Heart left ventricle (tissue), 13 donors: ENCODE measurements around the gene PEX7.

ENCODE experiments used
- CTCF ChIP-seq, 12 donors: fragments of 200-600 bp; sonication (generic) in 4 of 12; IDR thresholded peaks; one replicate each; pipeline versions ENCODE4 v1.5.0 to v1.8.0; 2018 to 2022; ENCODE audit warnings: antibody characterized with exemption in 12 of 12, mild to moderate bottlenecking in 5 of 12
- POLR2A ChIP-seq, 2 donors: fragments of 450-650 bp; IDR thresholded peaks; one replicate each; pipeline ENCODE4 v1.6.1; 2017; ENCODE audit warnings: antibody characterized with exemption in 2 of 2, mild to moderate bottlenecking in 2 of 2, moderate library complexity in 2 of 2
- donor health status: ischemic (EF 13 %, LVEDD 7.1; RV severe dilation, severe dysfunction).
- donor health status: DM: no; HTN: yes; CAD: no.
- donor health status: DM: no; HTN: no; CAD: no.
- donor health status: ischemic (EF 25% LVEDD 6.9; RV normal size, moderate dysfunction).
- donor health status: ischemic (EF 25% LVEDD 5.7; RV mildly dilated, moderate dysfunction).
- donor health status: ischemic (EF 35%, LVEDD 5.7; RV mildly dilated, moderate dysfunction).
- donor health status: nonischemic (EF 11% LVEDD 7.7; RV severe dilation, severe dysfunction).
- donor health status: DM: yes; HTN: yes; CAD: no.
- donor health status: PGD.
- donor health status: ischemic (EF 29% LVEDD 5.4; RV normal size, mild dysfunction).
- donor health status: nonischemic (EF 23%, LVEDD 6.1; RV moderate dilation, normal function).

DNA sequence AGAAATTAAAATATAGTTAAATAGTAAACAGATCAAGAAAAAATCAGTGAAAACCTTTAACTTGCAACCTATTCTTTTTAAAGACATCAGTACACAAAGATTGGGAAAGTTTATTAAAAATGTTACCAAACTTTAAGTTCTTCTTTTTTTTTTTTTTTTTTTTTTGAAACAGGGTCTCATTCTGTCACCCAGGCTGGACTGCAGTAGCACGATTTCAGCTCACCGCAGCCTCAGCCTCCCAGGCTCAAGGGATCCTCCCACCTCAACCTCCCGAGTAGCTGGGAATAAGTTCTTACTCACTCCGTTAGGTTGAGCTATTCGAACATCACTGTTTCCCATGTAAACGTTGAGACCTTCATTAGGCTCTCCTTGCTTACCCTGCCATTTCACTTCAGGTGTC is 35.7 kb upstream of the PEX7 start:
- TF ChIP-seq CTCF (IDR thresholded peaks at IDR 0.05): no peak
- TF ChIP-seq POLR2A (IDR thresholded peaks at IDR 0.05): no peak
